H1 (cell line): ENCODE measurements around the gene RANBP9. TPM values are rescaled to one million over a fixed set of nuclear protein-coding genes. Genes with fewer than 3 reads are reported as not detected.

Experiments
- CTCF ChIA-PET: fragments of 300-600 bp; sonication (Branson Sonifier 250); formaldehyde crosslinking; loops from one replicate; lab custom pipeline; 2021; ENCODE audit not compliant: partially characterized antibody; lab: Charles Lee
- POLR2A ChIA-PET: fragments of 300-600 bp; sonication (Branson Sonifier 250); formaldehyde crosslinking; loops from one replicate; lab custom pipeline; 2021; ENCODE audit warnings: inconsistent platforms; ENCODE audit not compliant: partially characterized antibody; lab: Charles Lee
- DNase-seq, 2 experiments: peaks; one replicate each; pipeline versions ENCODE4 v3.0.0 to v3.0.0-alpha.2; 2010 to 2022; ENCODE audit warnings: low spot score in 2 of 2, low read depth in 1 of 2, mixed read lengths in 1 of 2
- FAIRE-seq: peaks from 2 replicates; lab custom pipeline; 2011; peaks lifted over from hg19 to GRCh38; lab: Jason Lieb, UNC
- H2AFZ ChIP-seq: 2 replicates; pipeline ENCODE4 v1.8.1; 2012; ENCODE audit warnings: low read length, inconsistent platforms
- H2AK5ac ChIP-seq: 2 replicates; pipeline ENCODE4 v1.6.1; 2013; ENCODE audit warnings: low read depth, low read length
- H2BK120ac ChIP-seq: replicated peaks from 2 replicates; pipeline ENCODE3; 2013; ENCODE audit warnings: low read depth, low read length, inconsistent platforms
- H2BK12ac ChIP-seq: 2 replicates; pipeline ENCODE4 v1.6.1; 2013; ENCODE audit warnings: low read depth, low read length
- H2BK15ac ChIP-seq: 2 replicates; pipeline ENCODE4 v1.6.1; 2013; ENCODE audit warnings: low read length
- H2BK20ac ChIP-seq: 2 replicates; pipeline ENCODE4 v1.6.1; 2013; ENCODE audit warnings: low read length
- H2BK5ac ChIP-seq: 2 replicates; pipeline ENCODE4 v1.6.1; 2013; ENCODE audit warnings: low read depth, low read length
- H3K14ac ChIP-seq: 2 replicates; pipeline ENCODE4 v1.6.1; 2013; ENCODE audit warnings: inconsistent platforms; ENCODE audit not compliant: insufficient read length
- H3K18ac ChIP-seq: 2 replicates; pipeline ENCODE4 v1.6.1; 2013; ENCODE audit warnings: low read length; ENCODE audit errors: extremely low read depth
- H3K23ac ChIP-seq: 2 replicates; pipeline ENCODE4 v1.6.1; 2013; ENCODE audit warnings: inconsistent platforms; ENCODE audit not compliant: insufficient read length
- H3K23me2 ChIP-seq: 2 replicates; pipeline ENCODE4 v1.6.1; 2013; ENCODE audit warnings: low read depth, low read length
- H3K27ac ChIP-seq: 2 replicates; pipeline ENCODE4 v1.6.1; 2011; ENCODE audit warnings: low read depth, low read length, inconsistent platforms
- H3K27me3 ChIP-seq, 4 experiments: replicated peaks in 1 of 4; 1 replicate in 1 of 4; 2 replicates in 3 of 4; pipeline versions ENCODE4 v1.6.1 to v1.8.1; 2011 to 2013; ENCODE audit warnings: low read length in 3 of 4, mild to moderate bottlenecking in 3 of 4, inconsistent platforms in 2 of 4, mixed read lengths in 2 of 4, moderate library complexity in 1 of 4; ENCODE audit not compliant: control insufficient read depth in 3 of 4, insufficient read depth in 3 of 4; ENCODE audit errors: extremely low read depth in 1 of 4
- H3K36me3 ChIP-seq, 4 experiments: 2 replicates each; pipeline versions ENCODE4 v1.6.1 to v1.8.1; 2011 to 2013; ENCODE audit warnings: mild to moderate bottlenecking in 4 of 4, low read length in 3 of 4, moderate library complexity in 2 of 4, control low read depth in 1 of 4, inconsistent platforms in 1 of 4; ENCODE audit not compliant: insufficient read depth in 4 of 4, control insufficient read depth in 2 of 4
- H3K4ac ChIP-seq: replicated peaks from 2 replicates; pipeline ENCODE3; 2013; ENCODE audit warnings: low read length, low read depth, mixed read lengths, inconsistent platforms; ENCODE audit not compliant: insufficient read length
- H3K4me1 ChIP-seq, 4 experiments: replicated peaks in 1 of 4; 1 replicate in 1 of 4; 2 replicates in 3 of 4; pipeline versions ENCODE4 v1.6.1 to v1.8.1; 2011 to 2013; ENCODE audit warnings: low read length in 3 of 4, inconsistent platforms in 2 of 4, mixed read lengths in 1 of 4; ENCODE audit not compliant: insufficient read depth in 4 of 4, control insufficient read depth in 3 of 4
- H3K4me2 ChIP-seq, 2 experiments: 2 replicates each; pipeline versions ENCODE4 v1.6.1 to v1.8.1; 2011 to 2013; ENCODE audit warnings: low read depth in 2 of 2, low read length in 2 of 2, control low read depth in 1 of 2, inconsistent platforms in 1 of 2, mild to moderate bottlenecking in 1 of 2; ENCODE audit not compliant: insufficient read depth in 1 of 2
- H3K4me3 ChIP-seq, 4 experiments: fragments of 200-600, 300-600 bp in 1 of 4; sonication (generic), shearing (Covaris generic), sonication (Bioruptor Twin) in 1 of 4; 2 replicates each; pipeline versions ENCODE4 v1.5.1 to v1.8.1; 2011 to 2016; ENCODE audit warnings: low read length in 4 of 4, low read depth in 3 of 4, control low read depth in 2 of 4, inconsistent platforms in 2 of 4, mild to moderate bottlenecking in 2 of 4, mixed read lengths in 1 of 4, moderate library complexity in 1 of 4; ENCODE audit not compliant: insufficient read depth in 2 of 4; ENCODE audit errors: extremely low read depth in 1 of 4
- H3K56ac ChIP-seq: replicated peaks from 2 replicates; pipeline ENCODE3; 2013; ENCODE audit warnings: low read depth, mild to moderate bottlenecking, mixed read lengths, low read length, inconsistent platforms; ENCODE audit not compliant: insufficient read length
- H3K79me1 ChIP-seq: 2 replicates; pipeline ENCODE4 v1.6.1; 2013; ENCODE audit warnings: low read depth, low read length, control low read depth
- H3K79me2 ChIP-seq, 2 experiments: 2 replicates each; pipeline versions ENCODE4 v1.6.1 to v1.8.1; 2012 to 2013; ENCODE audit warnings: low read length in 2 of 2, mild to moderate bottlenecking in 2 of 2, inconsistent platforms in 1 of 2; ENCODE audit not compliant: insufficient read depth in 2 of 2, control insufficient read depth in 1 of 2
- H3K9ac ChIP-seq, 4 experiments: replicated peaks in 1 of 4; 1 replicate in 1 of 4; 2 replicates in 3 of 4; pipeline versions ENCODE4 v1.6.1 to v1.8.1; 2011 to 2013; ENCODE audit warnings: low read depth in 3 of 4, low read length in 3 of 4, control low read depth in 2 of 4, mild to moderate bottlenecking in 2 of 4, moderate library complexity in 2 of 4, inconsistent platforms in 1 of 4; ENCODE audit errors: extremely low read depth in 1 of 4
- H3K9me3 ChIP-seq, 2 experiments: 2 replicates each; pipeline versions ENCODE4 v1.6.1 to v1.8.1; 2012 to 2013; ENCODE audit warnings: mild to moderate bottlenecking in 2 of 2, moderate library complexity in 2 of 2, control low read depth in 1 of 2, inconsistent platforms in 1 of 2, low read depth in 1 of 2, low read length in 1 of 2, mixed read lengths in 1 of 2; ENCODE audit not compliant: insufficient read depth in 2 of 2
- H4K20me1 ChIP-seq, 2 experiments: replicated peaks in 1 of 2; 2 replicates each; pipeline versions ENCODE3 to v1.8.1; 2011 to 2013; ENCODE audit warnings: inconsistent platforms in 2 of 2, low read length in 2 of 2, mild to moderate bottlenecking in 1 of 2; ENCODE audit not compliant: insufficient read depth in 2 of 2, control insufficient read depth in 1 of 2
- H4K5ac ChIP-seq: 2 replicates; pipeline ENCODE4 v1.6.1; 2013; ENCODE audit warnings: low read length, low read depth, mixed read lengths, inconsistent platforms; ENCODE audit not compliant: insufficient read length
- H4K8ac ChIP-seq: 2 replicates; pipeline ENCODE4 v1.8.0; 2013; ENCODE audit warnings: mild to moderate bottlenecking, moderate library complexity, low read length, inconsistent platforms; ENCODE audit not compliant: insufficient read depth; ENCODE audit errors: extremely low read depth
- H4K91ac ChIP-seq: replicated peaks from 2 replicates; pipeline ENCODE3; 2013; ENCODE audit warnings: low read length, mixed read lengths, inconsistent platforms; ENCODE audit not compliant: insufficient read length
- ASH2L ChIP-seq: fragments of 200-600, 300-600 bp; sonication (generic); IDR thresholded peaks from one replicate; pipeline ENCODE4 v1.7.1; 2017; ENCODE audit warnings: low read length
- CHD2 ChIP-seq: IDR thresholded peaks from 2 replicates; pipeline ENCODE4 v1.6.1; 2012; ENCODE audit warnings: low read length, improper control_type of control experiment
- E2F6 ChIP-seq: IDR thresholded peaks from 2 replicates; pipeline ENCODE4 v1.6.1; 2012; ENCODE audit warnings: inconsistent platforms
- HDAC2 ChIP-seq, 2 experiments: fragments of 300-600 bp in 1 of 2; sonication (generic) in 1 of 2; IDR thresholded peaks; 2 replicates each; pipeline ENCODE4 v1.6.1; 2011 to 2012; ENCODE audit warnings: low read depth in 2 of 2, low read length in 2 of 2, mild to moderate bottlenecking in 2 of 2, moderate library complexity in 2 of 2, borderline replicate concordance in 1 of 2, inconsistent platforms in 1 of 2
- POLR2A ChIP-seq, 2 experiments: IDR thresholded peaks; 1 replicate in 1 of 2; 2 replicates in 1 of 2; pipeline ENCODE4 v1.6.1; 2011; ENCODE audit warnings: low read depth in 2 of 2, low read length in 2 of 2, mild to moderate bottlenecking in 2 of 2; ENCODE audit errors: control extremely low read depth in 1 of 2
- POLR2AphosphoS5 ChIP-seq: IDR thresholded peaks from 2 replicates; pipeline ENCODE4 v1.6.1; 2011; ENCODE audit warnings: low read depth, low read length
- RNF2 ChIP-seq: fragments of 200-900, 300-1000 bp; sonication (generic); IDR thresholded peaks from 2 replicates; pipeline ENCODE4 v1.7.1; 2016; ENCODE audit warnings: borderline replicate concordance, low read depth, mild to moderate bottlenecking, antibody characterized with exemption, low read length; ENCODE audit not compliant: poor library complexity, severe bottlenecking; ENCODE audit errors: missing control alignments
- SIN3A ChIP-seq, 2 experiments: IDR thresholded peaks in 1 of 2; conservative IDR thresholded peaks in 1 of 2; 2 replicates each; pipeline ENCODE4 v1.6.1; 2011 to 2012; ENCODE audit warnings: low read length in 2 of 2, improper control_type of control experiment in 1 of 2, low read depth in 1 of 2, mild to moderate bottlenecking in 1 of 2
- TEAD4 ChIP-seq: IDR thresholded peaks from 2 replicates; pipeline ENCODE4 v1.6.1; 2012; ENCODE audit warnings: low read depth, low read length, inconsistent platforms, mixed read lengths
- WGBS, 2 experiments: shearing (Covaris generic) in 1 of 2; methylation state at CpG; one replicate each; pipeline versions ENCODE4 v1.1.6 to v1.1.7; 2013 to 2015; ENCODE audit warnings: low lambda C conversion rate in 2 of 2, mixed read lengths in 2 of 2, inconsistent platforms in 1 of 2, low coverage in 1 of 2, missing lambda C conversion rate in 1 of 2; ENCODE audit not compliant: insufficient replicate concordance in 2 of 2, insufficient coverage in 1 of 2, insufficient read length in 1 of 2; ENCODE audit errors: extremely low coverage in 1 of 2, missing lambda C conversion rate in 1 of 2; 5-methylcytosine and 5-hydroxymethylcytosine counted together
- polyA plus RNA-seq, 7 experiments: library from polyadenylated mRNA; depleted of rRNA in 3 of 7; stranded (reverse) in 5 of 7; unstranded in 2 of 7; fragments of >200 nt in 5 of 7; fragments of 200-250 nt in 2 of 7; gene quantifications; 1 replicate in 5 of 7; 2 replicates in 1 of 7; 4 replicates in 1 of 7; pipeline versions ENCODE4 v1.2.1 to v1.2.3, GENCODE V29; 2011 to 2013; ENCODE audit warnings: missing spikeins in 2 of 7, mixed read lengths in 2 of 7
- total RNA-seq: library from RNA; stranded (reverse); fragmentation: NEBNext Ultra II Directional; extraction: Animal tissue kit (Norgen Biotek cat#: 25700); gene quantifications from 2 replicates; pipeline ENCODE4 v1.2.1, GENCODE V29; 2021

The RANBP9 gene
- total and polyA plus RNA-seq, 2 of the 8 experiments (the other 6 are each of a cell fraction or from before 2014, with no cell fraction given): 13.0 to 36.7 TPM

GRCh38 chr6:13574571-13575376, 136.9 kb downstream of the RANBP9 start, which contains the start of gene SIRT5:
SIRT5 (plus strand) TSS chr6:13574601; CDS start chr6:13584111, 9,510 bp downstream.
- Histone ChIP-seq H4K5ac (peak within 1 kb of the TSS; percentile 99), H3K27ac (peak within 1 kb of the TSS; percentile 87), H3K14ac (no peak within 1 kb of the TSS), H3K9me3 (no peaks in the 10 kb centered on the region), H3K27me3 (no peaks in the 10 kb centered on the region), H3K4ac (peak within 1 kb of the TSS; percentile 99), H2AFZ (peak within 1 kb of the TSS; percentile 95), H3K56ac (peak within 1 kb of the TSS; percentile 97), H2BK20ac (no peak within 1 kb of the TSS), H3K23ac (no peak within 1 kb of the TSS), H4K20me1 (no peaks in the 10 kb centered on the region), H3K18ac (peak within 1 kb of the TSS; percentile 100), H3K23me2 (peaks cover 5% of the 10 kb centered on the region), H4K8ac (peak within 1 kb of the TSS; percentile 98), H3K36me3 (peaks cover 0 to 4% (median 0%) of the 10 kb centered on the region in 4 experiments; a peak in 1 of 8 replicates), H3K79me2 (peaks cover 0 to 23% of the 10 kb centered on the region in 2 experiments; a peak in 2 of 4 replicates), H2BK120ac (peak within 1 kb of the TSS; percentile 56), H2BK12ac (peak within 1 kb of the TSS; percentile 88), H3K9ac (peak within 1 kb of the TSS; percentile 69 to 90 (median 81)), H3K4me3 (peak within 1 kb of the TSS; percentile 69 to 80 (median 75)), H2BK5ac (peak within 1 kb of the TSS; percentile 94), H2BK15ac (0 out of 2 replicates have a peak within 1 kb of the TSS, but pooled peaks have one; percentile 83), H3K4me2 (peak within 1 kb of the TSS; percentile 71 to 83), H3K4me1 (peaks cover 0 to 6% (median 5%) of the 10 kb centered on the region in 4 experiments; a peak in 6 of 7 replicates), H3K79me1 (no peaks in the 10 kb centered on the region), H2AK5ac (peak within 1 kb of the TSS; percentile 34; the same call in 1 of the 2 replicates), H4K91ac (peak within 1 kb of the TSS; percentile 99)
- no peak for FAIRE-seq
- POLR2A ChIA-PET: interaction anchor here (0.6 to 5.1 kb wide), 29 partner anchors 10 to 246 kb away, joined by 3 to 32 read pairs (median 4); partner anchors contain the start of genes GFOD1, NOL7 and TBC1D7
- CTCF ChIA-PET: interaction anchor here (0.6 to 3.9 kb wide), 49 partner anchors 10 to 860 kb away, joined by 3 to 24 read pairs (median 4); partner anchors contain the start of genes NOL7 and TBC1D7
- DNase-seq: peak; percentile 70 to 88
- 2% methylated on average over 31 of the region's 52 CpGs; no CpG with 5 or more reads in 1 of the 2 experiments for WGBS, 2 experiments
- TF ChIP-seq CHD2 (no peak), HDAC2 (IDR thresholded peaks at IDR 0.05; ENCODE audit: borderline replicate concordance in 1 of 2, low read depth in 2 of 2, low read length in 2 of 2) (peak in 1 of 2 experiments; percentile 62; a peak in 1 of 4 replicates), E2F6 (peak; percentile 58), POLR2AphosphoS5 (peak; percentile 79), TEAD4 (0 out of 2 replicates have a peak, but pooled peaks have one; percentile 11), POLR2A (IDR thresholded peaks at IDR 0.05; ENCODE audit: control extremely low read depth in 1 of 2, low read depth in 2 of 2, low read length in 2 of 2) (peak; percentile 51 to 68; a peak in 2 of 3 replicates), RNF2 (no peak), ASH2L (peak; percentile 71), SIN3A (conservative IDR thresholded peaks at IDR 0.05 in 1 of 2, IDR thresholded peaks at IDR 0.05 in 1 of 2; ENCODE audit: low read depth in 1 of 2, low read length in 2 of 2) (peak in 1 of 2 experiments; percentile 79; a peak in 2 of 4 replicates)
